ENCODE data around the gene CAB39L. TPM values are rescaled to one million over a fixed set of nuclear protein-coding genes. Genes with fewer than 3 reads are reported as not detected.

The CAB39L gene
- total RNA-seq, 1 donor from 2014 or later, result 5.7 TPM

DNA sequence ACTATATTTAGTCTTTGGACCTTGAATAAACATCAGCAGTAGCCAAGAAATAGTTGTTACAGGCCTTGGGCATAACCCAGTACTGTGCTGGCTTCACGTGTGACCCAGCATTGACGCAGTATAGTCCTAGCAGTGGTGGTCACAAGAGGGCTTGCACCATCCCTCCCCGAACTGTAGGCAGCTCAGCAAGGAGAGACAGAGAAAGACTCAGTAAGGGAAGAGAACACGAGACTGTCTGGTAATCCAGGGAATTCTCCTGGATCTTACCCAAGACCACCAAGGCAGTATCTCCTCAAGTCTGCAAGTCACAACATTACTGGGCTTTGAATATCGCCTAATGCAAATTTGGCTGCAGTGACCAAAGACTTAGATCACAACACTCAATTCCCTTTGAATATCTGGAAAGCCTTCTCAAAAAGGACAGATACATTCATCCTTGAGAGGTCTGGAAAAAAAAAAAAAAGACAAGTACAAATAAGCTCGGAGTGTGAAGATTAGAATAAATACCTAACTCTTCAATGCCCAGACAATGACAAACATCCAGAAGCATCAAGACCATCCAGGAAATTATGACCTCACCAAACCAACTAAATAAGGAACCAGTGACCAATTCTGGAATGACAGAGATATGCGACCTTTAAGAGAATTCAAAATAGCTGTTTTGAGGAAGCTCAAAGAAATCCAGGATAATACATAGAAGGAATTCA, 39.7 kb downstream of the CAB39L start:
- intact Hi-C loops (cut with micrococcal nuclease), result no loop called here
- peaks cover 1% of the 10 kb centered on the region for H3K27me3 Mint-ChIP-seq

DNA sequence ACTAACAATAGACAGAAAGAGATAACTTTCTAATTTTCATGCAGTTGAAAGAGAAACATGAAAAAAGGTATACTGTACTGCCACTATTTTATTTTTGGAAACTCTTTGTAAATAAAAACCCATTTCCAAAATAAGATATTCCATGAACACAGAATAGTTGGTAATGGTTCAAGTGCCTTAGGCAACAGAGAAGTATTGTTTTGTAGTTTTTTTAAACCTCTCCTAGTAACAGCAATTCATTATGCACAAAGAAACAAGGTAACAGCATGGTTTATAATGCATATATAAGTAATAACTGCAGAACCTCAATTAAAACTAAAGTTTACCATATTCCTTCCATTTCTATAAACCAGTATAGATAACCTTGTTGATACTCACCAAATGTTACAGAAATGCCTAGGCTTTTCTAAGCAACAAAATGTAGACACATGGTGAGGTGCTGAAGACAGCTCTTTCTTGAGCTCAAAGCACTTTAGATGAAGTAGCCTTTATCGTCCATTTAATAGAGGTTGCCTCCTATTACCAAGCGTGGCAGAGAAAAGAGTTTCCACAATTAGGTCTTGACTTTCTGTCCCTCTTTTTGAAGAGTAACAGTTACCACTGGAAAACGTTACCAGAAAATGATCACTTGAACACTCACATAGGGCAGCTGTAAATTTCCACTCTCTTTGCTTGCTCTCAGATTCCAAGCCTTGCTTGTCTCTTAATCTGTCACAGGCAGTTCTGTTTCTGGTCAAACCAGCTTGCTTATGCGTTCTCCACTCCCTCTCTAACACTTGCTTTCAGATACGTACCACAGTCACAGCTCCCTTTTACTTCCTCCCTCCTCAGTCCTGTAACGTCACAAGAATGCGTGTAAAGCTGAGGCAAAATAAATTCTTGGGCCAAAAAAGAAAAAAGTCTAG, 42.9 kb downstream of the CAB39L start:
- Mint-ChIP-seq H3K9me3 (peaks cover 14% of the 10 kb centered on the region), H3K27me3 (peaks cover 3% of the 10 kb centered on the region)

More for the DNA sequence above, 39.7 kb downstream of the CAB39L start:
- Mint-ChIP-seq H3K4me1 (no peaks in the 10 kb centered on the region), H3K4me3 (no peak overlapping the region), H3K27ac (no peak overlapping the region), H3K36me3 (ENCODE audit: low read depth) (no peaks in the 10 kb centered on the region), H3K9me3 (peaks cover 14% of the 10 kb centered on the region)
- peak; percentile 29 for DNase-seq

DNA sequence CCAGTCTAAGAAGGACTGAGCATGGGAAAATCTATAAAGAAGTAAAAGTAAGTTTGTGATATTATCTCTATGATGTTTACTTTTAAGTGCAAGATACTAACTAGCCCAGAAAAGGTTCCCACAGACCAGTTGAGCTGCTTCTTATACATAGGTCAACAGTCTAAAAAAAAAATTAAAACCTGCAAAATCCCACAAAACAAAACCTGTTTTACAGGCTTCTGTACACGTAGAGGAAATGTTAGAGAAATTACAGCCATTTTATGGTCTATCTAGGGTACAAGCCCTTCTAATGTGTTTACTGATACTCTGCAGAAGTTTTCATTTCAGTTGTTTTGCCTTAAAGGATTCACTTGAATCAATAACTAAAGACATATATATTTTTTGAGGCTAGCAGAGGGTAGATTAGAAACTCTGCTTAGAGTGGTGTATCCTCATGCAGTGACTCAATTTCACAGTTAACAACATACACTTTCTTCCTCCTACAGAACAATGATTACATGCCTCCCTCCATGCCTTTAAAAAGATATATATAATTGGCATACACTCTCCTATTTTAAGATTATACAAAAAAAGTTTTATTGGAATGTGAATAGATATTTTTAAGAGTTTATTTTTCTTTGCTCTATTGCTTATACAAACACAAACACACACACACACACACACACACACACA, 43.9 kb downstream of the CAB39L start:
- intact Hi-C loops (cut with micrococcal nuclease), result no loop called here
- H3K36me3 Mint-ChIP-seq (ENCODE audit: low read depth), result no peaks in the 10 kb centered on the region

More for the DNA sequence above, 42.9 kb downstream of the CAB39L start:
- Mint-ChIP-seq H3K36me3 (ENCODE audit: low read depth) (no peaks in the 10 kb centered on the region), H3K4me3 (no peak overlapping the region), H3K27ac (no peak overlapping the region), H3K4me1 (no peaks in the 10 kb centered on the region)
- peak; percentile 34 for DNase-seq
- intact Hi-C loops (cut with micrococcal nuclease), result no loop called here

GRCh38 chr13:49395878-49396380, 47.9 kb downstream of the CAB39L start:
- Mint-ChIP-seq H3K9me3 (no peaks in the 10 kb centered on the region), H3K4me3 (no peak overlapping the region), H3K36me3 (ENCODE audit: low read depth) (no peaks in the 10 kb centered on the region), H3K27me3 (peaks cover 12% of the 10 kb centered on the region), H3K4me1 (no peaks in the 10 kb centered on the region), H3K27ac (no peak overlapping the region)
- intact Hi-C loops (cut with micrococcal nuclease), result no loop called here
- DNase-seq, result no peak

More for the DNA sequence above, 43.9 kb downstream of the CAB39L start:
- Mint-ChIP-seq H3K4me1 (no peaks in the 10 kb centered on the region), H3K4me3 (no peak overlapping the region), H3K27me3 (peaks cover 5% of the 10 kb centered on the region), H3K9me3 (peaks cover 8% of the 10 kb centered on the region), H3K27ac (no peak overlapping the region)
- no peak for DNase-seq

GRCh38 chr13:49395451-49395865, 48.4 kb downstream of the CAB39L start:
- intact Hi-C loops (cut with micrococcal nuclease), result no loop called here
- H3K36me3 Mint-ChIP-seq (ENCODE audit: low read depth), result no peaks in the 10 kb centered on the region
- no peaks in the 10 kb centered on the region for H3K4me1 Mint-ChIP-seq
- H3K4me3 Mint-ChIP-seq, result no peak overlapping the region
- H3K27ac Mint-ChIP-seq, result no peak overlapping the region
- H3K27me3 Mint-ChIP-seq, result peaks cover 14% of the 10 kb centered on the region
- no peaks in the 10 kb centered on the region for H3K9me3 Mint-ChIP-seq
- no peak for DNase-seq

DNA sequence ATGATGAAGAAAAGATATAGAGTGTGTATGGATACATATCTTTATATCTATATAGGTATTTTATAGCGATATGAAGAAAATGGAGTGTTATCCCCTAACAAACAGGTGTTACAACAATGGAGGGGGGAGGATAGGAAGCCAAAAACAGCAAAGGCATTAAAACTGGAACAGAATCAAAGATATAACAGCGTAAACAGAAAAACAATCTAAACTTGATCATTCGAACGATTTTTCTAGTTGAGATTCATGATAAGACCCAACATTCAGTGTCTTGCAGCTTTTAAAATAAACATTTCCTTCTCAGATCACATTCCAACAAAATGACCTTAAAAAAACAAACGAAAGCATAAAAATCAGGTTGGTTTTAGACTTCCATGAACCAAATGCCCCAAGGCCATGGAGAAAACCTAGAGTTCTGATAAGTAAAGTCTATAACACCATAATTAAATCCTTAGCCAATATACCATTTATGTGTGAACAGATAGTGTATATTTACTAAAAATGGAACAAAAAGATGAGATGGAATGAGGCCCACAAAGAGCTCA, 55.7 kb downstream of the CAB39L start:
- Mint-ChIP-seq H3K4me3 (no peak overlapping the region), H3K4me1 (no peaks in the 10 kb centered on the region), H3K27me3 (peaks cover 15% of the 10 kb centered on the region), H3K27ac (no peak overlapping the region), H3K9me3 (no peaks in the 10 kb centered on the region), H3K36me3 (ENCODE audit: low read depth) (no peaks in the 10 kb centered on the region)
- intact Hi-C loops (cut with micrococcal nuclease), result no loop called here
- no peak for DNase-seq

DNA sequence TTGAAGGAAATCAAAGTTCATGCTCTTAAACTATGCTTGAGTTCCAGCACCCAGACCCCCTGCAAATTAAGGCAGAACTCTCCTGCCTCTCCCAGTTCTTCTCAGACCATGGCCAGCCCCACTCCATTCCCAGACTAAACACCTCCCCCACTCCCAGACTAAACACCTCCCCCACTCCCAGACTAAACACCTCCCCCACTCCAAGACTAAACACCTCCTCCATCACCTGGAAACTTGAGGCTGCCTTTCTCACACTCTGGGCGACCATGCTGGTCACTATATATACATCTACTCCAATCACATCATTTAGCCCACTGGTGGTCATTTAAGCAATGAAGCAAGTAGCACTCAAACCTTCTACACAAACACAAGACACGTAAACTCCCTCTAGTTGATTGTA, 57.2 kb downstream of the CAB39L start:
- Mint-ChIP-seq H3K9me3 (no peaks in the 10 kb centered on the region), H3K27ac (no peak overlapping the region), H3K36me3 (ENCODE audit: low read depth) (no peaks in the 10 kb centered on the region), H3K4me1 (no peaks in the 10 kb centered on the region), H3K27me3 (peaks cover 11% of the 10 kb centered on the region), H3K4me3 (no peak overlapping the region)
- DNase-seq, result no peak
- intact Hi-C loops (cut with micrococcal nuclease), result no loop called here

GRCh38 chr13:49376121-49376520, 67.7 kb downstream of the CAB39L start:
- no peaks in the 10 kb centered on the region for H3K9me3 Mint-ChIP-seq
- peaks cover 2% of the 10 kb centered on the region for H3K4me1 Mint-ChIP-seq
- no peak for DNase-seq
- intact Hi-C loops (cut with micrococcal nuclease), result no loop called here
- H3K4me3 Mint-ChIP-seq, result no peak overlapping the region
- H3K36me3 Mint-ChIP-seq (ENCODE audit: low read depth), result no peaks in the 10 kb centered on the region
- peaks cover 1% of the 10 kb centered on the region for H3K27me3 Mint-ChIP-seq
- no peak overlapping the region for H3K27ac Mint-ChIP-seq

- no peak for DNase-seq
- no peaks in the 10 kb centered on the region for H3K36me3 Mint-ChIP-seq (ENCODE audit: low read depth)
- no peaks in the 10 kb centered on the region for H3K9me3 Mint-ChIP-seq
- no peak overlapping the region for H3K27ac Mint-ChIP-seq
- peaks cover 1% of the 10 kb centered on the region for H3K27me3 Mint-ChIP-seq
- H3K4me1 Mint-ChIP-seq, result peaks cover 2% of the 10 kb centered on the region
- intact Hi-C loops (cut with micrococcal nuclease), result no loop called here
- H3K4me3 Mint-ChIP-seq, result no peak overlapping the region
Observed at GRCh38 chr13:49374585-49375290, 69.1 kb downstream of the CAB39L start.

- Mint-ChIP-seq H3K27me3 (peaks cover 1% of the 10 kb centered on the region), H3K9me3 (no peaks in the 10 kb centered on the region), H3K36me3 (ENCODE audit: low read depth) (no peaks in the 10 kb centered on the region), H3K4me3 (no peak overlapping the region), H3K4me1 (peaks cover 2% of the 10 kb centered on the region), H3K27ac (no peak overlapping the region)
- no peak for DNase-seq
- intact Hi-C loops (cut with micrococcal nuclease), result no loop called here
Observed at GRCh38 chr13:49373716-49374115, 70.1 kb downstream of the CAB39L start.

DNA sequence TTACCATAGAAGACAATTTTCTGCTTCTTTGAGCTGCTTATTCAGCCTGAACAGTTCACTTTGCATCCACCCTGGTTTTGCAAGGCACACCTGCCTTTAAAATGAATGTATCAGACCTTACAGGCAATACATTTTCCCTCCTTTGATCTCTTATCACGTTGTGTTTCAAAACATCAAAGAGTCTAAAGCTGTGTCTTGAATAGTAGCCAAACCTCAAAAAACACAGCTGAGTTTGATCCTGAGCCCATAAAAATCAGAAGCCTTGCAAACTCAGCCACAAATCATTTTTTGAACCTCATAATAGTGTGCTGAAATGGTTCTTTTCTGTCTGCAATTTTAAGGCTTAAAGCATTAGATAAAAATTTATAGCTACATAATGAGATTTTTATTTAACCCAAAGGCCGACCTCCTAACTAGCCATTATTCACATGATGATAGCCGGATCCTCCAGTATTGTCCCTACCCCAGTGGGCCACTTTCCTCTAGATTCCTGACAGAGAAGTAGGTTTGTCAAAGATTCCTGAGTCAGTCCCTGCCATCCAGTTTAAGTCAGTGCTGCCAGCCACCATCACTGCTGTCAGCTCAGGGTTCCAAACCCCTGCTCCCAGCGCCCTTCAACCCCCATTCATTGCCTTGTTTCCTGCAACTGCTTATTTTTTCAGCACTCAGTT, 71.8 kb downstream of the CAB39L start:
- intact Hi-C loops (cut with micrococcal nuclease), result no loop called here
- Mint-ChIP-seq H3K4me3 (no peak overlapping the region), H3K27ac (no peak overlapping the region), H3K4me1 (peaks cover 2% of the 10 kb centered on the region), H3K9me3 (no peaks in the 10 kb centered on the region), H3K36me3 (ENCODE audit: low read depth) (no peaks in the 10 kb centered on the region), H3K27me3 (peaks cover 1% of the 10 kb centered on the region)
- DNase-seq, result no peak

- no peak for DNase-seq
- peaks cover 2% of the 10 kb centered on the region for H3K4me1 Mint-ChIP-seq
- no peaks in the 10 kb centered on the region for H3K9me3 Mint-ChIP-seq
- H3K4me3 Mint-ChIP-seq, result no peak overlapping the region
- no peaks in the 10 kb centered on the region for H3K36me3 Mint-ChIP-seq (ENCODE audit: low read depth)
- intact Hi-C loops (cut with micrococcal nuclease), result no loop called here
- H3K27ac Mint-ChIP-seq, result no peak overlapping the region
- peaks cover 1% of the 10 kb centered on the region for H3K27me3 Mint-ChIP-seq
Observed at GRCh38 chr13:49370371-49370770, 73.5 kb downstream of the CAB39L start.

- no peak overlapping the region for H3K4me3 Mint-ChIP-seq
- H3K27me3 Mint-ChIP-seq, result no peaks in the 10 kb centered on the region
- H3K27ac Mint-ChIP-seq, result no peak overlapping the region
- intact Hi-C loops (cut with micrococcal nuclease), result no loop called here
- no peak for DNase-seq
- no peaks in the 10 kb centered on the region for H3K36me3 Mint-ChIP-seq (ENCODE audit: low read depth)
- peaks cover 2% of the 10 kb centered on the region for H3K4me1 Mint-ChIP-seq
- H3K9me3 Mint-ChIP-seq, result no peaks in the 10 kb centered on the region
Observed at GRCh38 chr13:49369866-49370265, 74.0 kb downstream of the CAB39L start.

Data from activated CD4-positive, alpha-beta T cell treated with anti-CD3 and anti-CD28 coated beads, Interleukin-2, amount 10 ng/mL, durations not matched to agents 24 days and 14 days (primary cell).